SK-N-MC (cell line): Measurements from ENCODE around the gene NPIPA1.
"Not testable (repeated sequence)": the region's sequence is repeated elsewhere in the genome, so short reads cannot be mapped to it uniquely, and the experiment has no call there.

Source experiments
- EZH2 ChIP-seq: fragments of 200-600 bp; sonication (generic); IDR thresholded peaks from one replicate; pipeline ENCODE4 v1.6.1; 2017; ENCODE audit warnings: antibody characterized with exemption
- FOXP2 ChIP-seq: optimal IDR thresholded peaks from 2 replicates; pipeline ENCODE3; 2011; ENCODE audit warnings: mild to moderate bottlenecking, moderate library complexity; ENCODE audit not compliant: insufficient read depth; ENCODE audit errors: extremely low read length, control extremely low read depth
- POLR2AphosphoS5 ChIP-seq: IDR thresholded peaks from 2 replicates; pipeline ENCODE4 v1.6.1; 2012; ENCODE audit warnings: mild to moderate bottlenecking, low read depth, low read length, borderline replicate concordance

DNA sequence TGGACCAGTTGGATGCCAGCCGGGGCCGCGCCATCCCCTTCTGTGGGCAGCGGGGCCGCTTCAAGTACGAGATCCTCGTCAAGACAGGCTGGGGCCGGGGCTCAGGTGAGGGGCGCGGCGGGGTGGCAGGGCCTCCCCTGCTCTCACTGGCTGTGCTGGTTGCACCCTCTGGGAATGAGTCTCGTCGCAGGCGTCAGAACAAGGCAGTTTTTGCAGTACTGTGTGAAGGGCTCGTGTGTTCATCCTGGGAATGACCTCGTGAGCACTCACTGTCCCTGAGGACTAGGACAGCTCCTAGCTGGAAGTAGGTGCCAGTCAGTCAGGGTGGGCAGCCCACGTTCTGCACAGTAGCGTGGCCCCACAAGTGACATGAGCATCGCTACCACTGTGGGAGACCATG lies 6.3 kb upstream of the NPIPA1 start:
- not testable (repeated sequence) for TF ChIP-seq POLR2AphosphoS5, EZH2, FOXP2
